Mucosa of gallbladder (tissue), 1 donor: ENCODE results near the gene SLC31A2. TPM values are rescaled to one million over a fixed set of nuclear protein-coding genes. Genes with fewer than 3 reads are reported as not detected.

Experiments used
- DNase-seq: peaks from one replicate; pipeline ENCODE4 v3.0.0-alpha.2; 2020; ENCODE audit warnings: low spot score
- total RNA-seq: library from RNA; stranded (reverse); gene quantifications from one replicate; pipeline ENCODE4 v1.2.1, GENCODE V29; 2021
- donor health status: DM: no; HTN: no; CAD: no.

The SLC31A2 gene
- total RNA-seq, 1 donor from 2014 or later, result 7.5 TPM

DNA sequence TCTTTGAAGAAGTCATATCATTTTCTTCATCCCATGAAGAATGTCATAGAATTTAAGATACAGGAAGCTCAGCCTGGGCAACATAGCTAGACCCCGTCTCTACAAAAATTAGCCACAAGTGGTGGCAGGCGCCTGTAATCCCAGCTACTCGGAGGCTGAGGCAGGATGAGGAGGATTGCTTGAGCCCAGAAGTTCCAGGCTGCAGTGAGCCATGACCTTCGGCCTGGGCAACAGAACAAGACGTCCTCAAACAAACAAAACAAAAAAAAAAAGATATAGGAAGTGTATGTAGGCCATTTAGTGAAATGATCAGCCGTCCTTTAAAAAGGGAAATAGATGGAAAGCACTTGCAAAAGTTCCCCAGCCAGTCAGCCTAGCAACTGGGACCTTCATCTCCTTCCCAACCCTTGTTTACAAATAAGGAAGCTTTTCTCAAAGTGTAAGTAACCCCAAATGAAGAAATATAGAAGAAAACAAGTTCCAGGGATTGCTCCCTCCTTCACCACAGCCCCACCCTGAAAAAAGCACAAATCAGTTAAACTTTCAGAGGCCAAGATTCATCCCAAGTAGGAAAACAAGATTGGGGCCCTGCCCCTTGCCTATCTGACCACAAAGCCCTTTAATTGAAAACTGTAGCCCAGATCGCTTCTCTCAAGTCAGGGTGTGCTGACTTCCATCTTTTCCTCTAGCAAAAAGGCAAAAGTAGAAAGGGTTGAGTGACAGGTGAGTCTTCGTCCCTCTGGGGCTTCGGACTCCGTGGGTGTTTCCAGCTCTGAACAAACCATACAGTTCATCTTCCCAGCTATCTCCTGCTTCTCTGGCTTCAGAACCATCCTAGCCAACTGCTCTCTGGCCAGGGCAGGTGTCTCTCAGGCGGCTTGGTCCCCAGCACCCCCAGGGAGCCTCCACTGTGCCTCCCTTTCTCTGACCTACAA lies 1.2 kb downstream of the SLC31A2 start:
- no peak for DNase-seq

GRCh38 chr9:113152699-113153098 lies 1.9 kb downstream of the SLC31A2 start:
- DNase-seq, result no peak

DNA sequence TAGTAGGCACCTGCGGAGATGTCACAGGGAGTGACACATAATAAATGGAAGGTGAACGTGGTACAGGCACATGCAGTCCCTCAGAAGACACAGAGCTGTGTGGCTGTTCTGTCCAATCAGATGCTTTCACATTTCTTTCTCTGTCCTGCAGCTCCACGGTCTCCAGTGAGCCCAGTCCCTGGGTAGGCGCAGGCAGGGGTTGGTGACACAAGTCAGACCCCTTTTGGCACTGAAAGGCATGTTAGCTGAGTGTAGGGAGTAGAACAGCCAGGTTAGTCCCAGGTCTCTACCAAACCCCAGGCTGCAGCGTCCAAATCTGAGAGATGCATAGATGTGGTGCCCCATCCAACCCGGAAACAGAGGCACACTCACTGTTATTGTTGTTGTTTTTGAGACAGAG lies 2.8 kb downstream of the SLC31A2 start:
- DNase-seq, result no peak

GRCh38 chr9:113154471-113154870 lies 3.7 kb downstream of the SLC31A2 start:
- DNase-seq, result no peak

DNA sequence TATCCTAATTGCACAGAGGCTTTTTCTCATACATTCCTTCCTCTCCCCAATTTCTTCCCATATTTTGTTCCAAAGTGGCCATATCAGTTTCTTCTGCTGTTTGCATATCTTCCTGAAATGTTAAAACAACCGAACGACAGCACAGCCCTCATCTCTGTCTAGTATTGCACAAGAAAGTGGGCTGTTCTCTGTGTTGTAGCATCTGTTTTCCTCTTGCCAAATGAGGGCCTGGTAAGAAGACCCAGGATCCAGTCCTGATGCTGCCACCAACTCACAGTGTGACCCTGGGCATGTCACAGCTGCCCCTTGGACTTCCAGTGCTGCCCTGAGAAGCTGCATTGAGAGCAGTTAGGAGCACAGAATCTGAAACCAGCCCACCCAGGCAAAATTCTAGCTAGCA lies 4.1 kb downstream of the SLC31A2 start:
- no peak for DNase-seq

DNA sequence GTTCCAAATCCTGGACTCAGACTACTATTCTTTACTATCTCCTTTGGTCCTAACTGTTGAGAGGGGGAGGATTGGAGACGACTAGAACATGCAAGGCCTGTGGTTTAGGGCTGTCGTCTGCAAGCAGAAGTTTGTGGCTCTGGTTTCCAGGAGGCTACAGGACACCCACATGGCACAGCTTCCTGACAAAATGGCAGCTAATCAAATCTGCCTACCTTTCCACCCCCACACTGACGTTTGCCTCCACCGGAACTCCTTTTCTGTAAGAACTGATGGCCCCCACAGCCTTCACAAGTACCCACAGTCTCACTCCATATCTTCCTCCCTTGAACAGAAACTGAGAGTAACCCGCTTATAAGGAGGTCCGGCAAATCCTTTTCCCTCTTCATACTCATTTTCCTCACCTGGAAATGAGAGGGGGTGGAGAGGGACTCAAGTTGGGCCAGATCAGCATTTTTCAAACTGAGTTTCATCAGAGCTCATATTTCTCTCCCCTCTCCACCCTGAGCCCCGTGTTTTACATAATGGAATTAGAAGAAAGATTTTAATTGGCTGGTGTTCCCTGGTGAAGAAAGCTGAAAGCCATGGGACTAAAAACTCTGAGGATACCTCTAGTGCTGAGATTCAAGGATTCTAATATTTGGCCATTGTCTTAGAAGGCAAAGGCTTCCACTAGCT lies 5.2 kb downstream of the SLC31A2 start:
- DNase-seq, result no peak

GRCh38 chr9:113156880-113157279 lies 6.1 kb downstream of the SLC31A2 start:
- DNase-seq, result no peak

GRCh38 chr9:113158446-113158845 lies 7.6 kb downstream of the SLC31A2 start:
- DNase-seq, result no peak

DNA sequence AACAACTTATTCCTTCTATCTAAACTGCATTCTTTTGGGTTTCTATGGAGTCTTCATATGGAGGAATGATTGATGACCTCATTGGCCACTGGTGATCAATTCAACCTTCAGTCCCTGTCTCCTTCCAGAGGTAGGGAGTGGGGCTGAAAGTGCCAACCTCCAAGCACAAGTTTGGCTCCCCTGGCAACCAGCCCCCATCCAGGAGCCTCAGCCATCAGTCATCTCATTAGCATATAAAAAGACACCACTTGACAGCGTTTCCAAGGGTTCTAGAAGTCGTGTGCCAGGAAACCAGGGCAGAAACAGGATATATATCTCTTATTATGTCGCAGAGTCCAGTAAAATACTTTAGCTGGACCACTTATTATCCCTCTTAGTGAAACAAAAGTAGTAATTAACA lies 9.8 kb downstream of the SLC31A2 start:
- no peak for DNase-seq

- no peak for DNase-seq
Measured at GRCh38 chr9:113163001-113163400, 12.2 kb downstream of the SLC31A2 start.

DNA sequence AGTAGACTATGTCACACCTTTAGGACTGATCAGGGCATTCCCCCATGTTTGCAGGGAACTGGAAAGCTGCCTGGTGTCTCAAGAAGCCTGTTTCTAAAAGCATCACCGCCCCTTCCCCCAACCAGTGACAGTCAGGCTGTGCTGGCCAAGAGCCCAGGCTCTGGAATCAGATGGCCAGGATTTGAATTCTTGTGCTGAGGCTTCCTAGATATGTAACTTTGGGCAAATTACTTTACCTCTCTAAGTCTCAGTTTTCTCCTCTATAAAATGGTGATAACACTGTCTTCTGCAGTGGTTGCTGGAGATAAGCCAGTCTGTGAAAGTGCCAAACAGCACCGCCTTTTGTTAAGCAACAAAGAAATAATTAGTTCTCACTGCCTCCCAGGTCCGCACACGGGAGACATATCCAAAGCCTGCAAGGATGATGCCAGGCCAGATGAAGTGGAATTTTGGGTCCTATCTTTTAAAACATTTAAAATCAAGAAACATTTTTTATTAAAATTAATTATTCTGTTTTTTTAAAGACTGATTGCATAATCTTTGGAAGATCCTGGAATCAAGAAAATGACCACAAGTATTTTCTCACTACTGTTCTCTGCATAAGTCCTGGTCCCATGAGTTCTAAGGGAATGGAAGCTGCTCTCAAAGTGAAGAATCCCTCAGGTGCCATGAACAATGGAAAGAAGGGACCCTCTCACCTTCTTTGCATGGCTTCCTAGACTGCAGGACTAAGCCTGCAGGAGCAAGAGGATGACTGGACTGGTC lies 13.9 kb downstream of the SLC31A2 start:
- DNase-seq, result no peak

DNA sequence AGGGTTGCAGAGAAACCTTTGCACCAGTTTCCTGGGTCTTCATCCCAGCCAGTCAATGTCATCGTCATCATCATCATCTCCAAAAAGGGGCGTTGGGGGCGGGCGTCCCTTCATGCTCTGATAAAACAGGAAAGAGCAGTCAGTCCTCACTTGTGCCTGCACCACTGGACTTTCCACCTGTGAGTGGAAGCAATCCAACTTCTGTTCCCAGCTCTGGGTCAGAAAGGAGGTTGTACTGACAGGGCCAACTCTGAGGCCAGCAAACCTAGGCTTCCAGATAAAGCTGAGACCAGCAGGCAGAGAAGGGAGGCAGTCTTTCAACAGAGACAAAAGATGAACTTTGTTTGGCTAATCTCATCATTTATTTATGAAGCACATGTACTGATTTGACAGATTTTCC lies 15.2 kb downstream of the SLC31A2 start:
- DNase-seq, result no peak

DNA sequence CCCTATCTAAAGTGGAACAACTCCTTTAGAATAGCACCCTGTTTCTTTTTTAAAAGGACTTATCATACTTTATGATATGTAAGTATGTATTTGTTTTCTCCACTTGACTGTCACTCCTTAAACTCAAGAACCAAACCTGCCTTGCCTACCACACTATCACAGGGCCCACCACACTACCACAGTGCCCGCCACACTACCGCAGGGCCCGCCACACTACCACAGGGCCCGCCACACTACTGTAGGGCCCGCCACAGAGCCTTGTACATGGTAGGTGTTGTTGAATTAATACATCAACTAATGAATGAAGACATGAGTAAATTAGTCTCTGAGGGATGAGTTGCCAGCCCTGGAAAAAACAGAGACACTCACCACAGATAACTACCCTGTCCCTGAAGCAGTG lies 18.0 kb downstream of the SLC31A2 start:
- no peak for DNase-seq

DNA sequence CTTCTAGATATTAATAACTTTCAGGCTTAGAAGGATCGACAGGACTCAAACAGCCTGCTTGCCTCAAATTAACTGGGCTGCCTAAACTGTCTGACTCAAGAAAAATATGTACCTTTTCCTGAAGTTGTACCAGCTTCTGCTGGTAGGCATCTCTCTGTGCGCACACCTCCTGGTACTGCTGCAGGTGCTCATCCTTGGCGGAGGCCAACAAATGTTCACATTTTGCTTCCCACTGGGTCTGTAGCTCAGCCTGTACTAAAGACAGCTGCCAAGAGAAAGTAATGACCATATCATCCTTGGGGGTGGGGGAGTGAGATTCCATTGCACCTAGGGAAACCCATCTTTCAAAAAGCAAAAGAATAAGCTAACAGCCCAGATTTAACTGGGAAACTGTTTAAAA lies 22.5 kb downstream of the SLC31A2 start:
- DNase-seq, result no peak

DNA sequence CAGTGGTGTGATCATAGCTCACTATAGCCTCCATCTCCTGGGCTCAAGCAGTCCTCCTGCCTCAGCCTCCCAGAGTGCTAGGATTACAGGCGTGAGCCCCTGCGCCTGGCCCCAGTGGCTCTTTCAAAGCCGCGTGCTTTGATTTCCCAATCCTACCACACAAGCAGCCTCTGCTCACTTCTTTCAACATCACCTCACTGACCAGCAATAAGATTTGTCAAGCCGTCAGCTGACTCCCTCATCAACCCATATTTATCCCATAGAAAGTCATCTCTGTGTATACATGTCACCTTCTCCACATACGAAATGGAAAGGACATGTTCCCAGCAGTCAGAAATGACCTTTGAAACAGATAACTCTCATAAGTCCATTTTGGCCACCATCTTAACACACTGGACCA lies 26.0 kb downstream of the SLC31A2 start:
- no peak for DNase-seq

- no peak for DNase-seq
Measured at GRCh38 chr9:113177251-113177650, 26.4 kb downstream of the SLC31A2 start.

DNA sequence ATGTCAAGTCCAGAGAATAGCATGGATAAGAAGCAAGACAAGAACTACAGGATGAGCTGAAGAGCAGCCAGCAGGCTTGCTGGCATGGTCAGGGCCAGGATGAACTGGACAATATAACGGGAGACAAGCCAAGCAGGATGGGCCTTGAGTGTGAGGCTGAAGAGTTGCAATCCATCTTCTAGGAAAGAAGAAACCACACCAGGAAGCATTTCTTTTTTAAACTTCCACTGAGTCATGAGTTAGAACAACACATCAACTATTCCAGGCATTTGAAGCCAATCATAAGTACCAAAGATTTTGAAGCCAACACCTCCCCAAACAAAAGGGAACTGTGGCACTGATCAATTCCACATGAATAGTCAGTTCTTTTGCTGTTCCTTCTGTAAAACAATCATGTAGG lies 27.3 kb downstream of the SLC31A2 start:
- DNase-seq, result no peak

DNA sequence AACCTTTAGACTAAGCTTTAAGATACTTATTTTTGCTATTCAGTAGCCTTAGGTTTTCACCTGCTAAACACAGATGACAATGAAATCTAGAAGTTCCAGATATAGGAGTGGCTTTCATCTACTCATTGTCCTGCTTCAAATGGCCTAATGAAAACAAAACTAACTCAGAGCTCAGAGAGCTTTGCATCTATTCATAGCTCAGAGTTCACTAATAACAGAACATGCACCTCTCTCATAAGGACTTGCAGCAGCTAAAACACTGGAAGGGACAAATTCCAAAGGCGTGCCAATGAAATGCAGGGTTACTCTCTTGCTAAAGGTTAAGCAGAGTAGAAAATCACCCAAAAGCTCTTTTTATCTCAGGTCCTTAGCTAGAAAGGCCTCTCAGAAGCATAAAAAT lies 29.0 kb downstream of the SLC31A2 start:
- no peak for DNase-seq

DNA sequence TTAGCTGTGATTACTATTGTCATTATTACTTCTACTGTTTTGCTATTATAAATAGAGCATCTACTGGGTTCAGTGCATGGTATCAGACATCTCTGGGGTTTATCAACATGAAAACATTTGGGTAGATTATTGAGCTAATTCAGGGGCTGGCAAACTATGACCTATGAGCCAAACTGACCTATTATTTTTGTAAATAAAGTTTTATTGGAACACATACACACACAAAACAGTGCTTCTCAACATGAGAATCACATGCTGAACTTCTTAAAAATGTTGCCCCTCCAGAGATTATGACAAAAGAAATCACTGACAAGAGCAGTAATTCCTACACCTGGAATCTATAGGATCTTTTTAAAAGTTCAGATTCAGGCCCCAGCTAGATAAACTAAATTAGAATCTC lies 30.4 kb downstream of the SLC31A2 start:
- no peak for DNase-seq

GRCh38 chr9:113183956-113184488 lies 33.2 kb downstream of the SLC31A2 start:
- DNase-seq, result no peak

DNA sequence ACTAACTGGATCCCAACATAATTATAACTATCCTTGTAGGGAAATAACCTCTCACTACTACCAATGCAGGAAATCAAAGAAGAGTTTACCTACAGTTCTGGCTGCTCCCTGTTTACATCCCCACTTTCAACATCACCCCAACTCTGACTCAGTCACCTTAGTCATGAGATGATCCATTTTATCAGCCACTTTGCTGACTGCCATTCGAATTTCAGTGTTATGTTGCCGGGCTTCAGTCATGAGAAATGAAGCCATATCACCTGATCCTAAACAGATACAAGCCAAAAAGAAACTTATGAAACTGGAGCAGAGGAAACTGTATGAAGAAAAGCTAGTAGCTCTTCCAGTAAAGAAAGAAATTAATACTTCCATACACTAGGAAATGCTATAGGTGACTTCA lies 33.7 kb downstream of the SLC31A2 start:
- DNase-seq, result no peak

- no peak for DNase-seq
Measured at GRCh38 chr9:113185271-113185670, 34.5 kb downstream of the SLC31A2 start.
